Large intestine (tissue), 12 donors: Measurements from ENCODE around the gene NDFIP2. TPM values are rescaled to one million over a fixed set of nuclear protein-coding genes. Genes with fewer than 3 reads are reported as not detected.

Experiments
- DNase-seq, 2 donors: peaks; one replicate each; pipeline versions ENCODE4 v3.0.0 to v3.0.0-alpha.2; 2013
- H3K27ac ChIP-seq: one replicate; pipeline ENCODE4 v1.5.1; 2013; ENCODE audit warnings: low read length
- H3K27me3 ChIP-seq: 2 replicates; pipeline ENCODE4 v1.6.1; 2013; ENCODE audit warnings: low read length; ENCODE audit not compliant: control insufficient read depth, insufficient read depth
- H3K36me3 ChIP-seq: 2 replicates; pipeline ENCODE4 v1.6.1; 2013; ENCODE audit warnings: low read length; ENCODE audit not compliant: control insufficient read depth, insufficient read depth
- H3K4me1 ChIP-seq: one replicate; pipeline ENCODE4 v1.6.1; 2013; ENCODE audit warnings: low read length; ENCODE audit not compliant: control insufficient read depth, insufficient read depth
- H3K4me3 ChIP-seq: one replicate; pipeline ENCODE4 v1.5.1; 2013; ENCODE audit warnings: low read length
- H3K9me3 ChIP-seq: one replicate; pipeline ENCODE4 v1.6.1; 2013; ENCODE audit warnings: mild to moderate bottlenecking, low read depth, low read length, moderate library complexity; ENCODE audit not compliant: control insufficient read depth
- WGBS: methylation state at CpG from one replicate; pipeline ENCODE4 v1.1.5; 2013; ENCODE audit warnings: low lambda C conversion rate; ENCODE audit not compliant: insufficient coverage; 5-methylcytosine and 5-hydroxymethylcytosine counted together
- long read RNA-seq, 11 donors: transcript quantifications; one replicate each; lab custom pipeline, GENCODE V29; 2026
- polyA plus RNA-seq: library from polyadenylated mRNA; unstranded; fragments of 120-200 nt; gene quantifications from one replicate; pipeline ENCODE4 v1.2.1, GENCODE V29; 2013

NDFIP2 gene
- polyA plus RNA-seq: 79.0 TPM
- long read RNA-seq, donor 1, full-length matches to known transcripts: 18 of 18 reads
- long read RNA-seq, donor 1, partial matches to known transcripts: 0 of 18 reads
- long read RNA-seq, donor 1, other reads (novel, unspliced or antisense): 0 of 18 reads
- long read RNA-seq, donor 2, full-length matches to known transcripts: 49 of 49 reads
- long read RNA-seq, donor 2, partial matches to known transcripts: 0 of 49 reads
- long read RNA-seq, donor 2, other reads (novel, unspliced or antisense): 0 of 49 reads
- long read RNA-seq, donor 3: 0 reads
- long read RNA-seq, donor 4, full-length matches to known transcripts: 5 of 5 reads
- long read RNA-seq, donor 4, partial matches to known transcripts: 0 of 5 reads
- long read RNA-seq, donor 4, other reads (novel, unspliced or antisense): 0 of 5 reads
- long read RNA-seq, donor 5, full-length matches to known transcripts: 7 of 7 reads
- long read RNA-seq, donor 5, partial matches to known transcripts: 0 of 7 reads
- long read RNA-seq, donor 5, other reads (novel, unspliced or antisense): 0 of 7 reads
- long read RNA-seq, donor 6, full-length matches to known transcripts: 40 of 51 reads
- long read RNA-seq, donor 6, partial matches to known transcripts: 11 of 51 reads
- long read RNA-seq, donor 6, other reads (novel, unspliced or antisense): 0 of 51 reads
- long read RNA-seq, donor 7, full-length matches to known transcripts: 10 of 10 reads
- long read RNA-seq, donor 7, partial matches to known transcripts: 0 of 10 reads
- long read RNA-seq, donor 7, other reads (novel, unspliced or antisense): 0 of 10 reads
- long read RNA-seq, donor 8, full-length matches to known transcripts: 38 of 55 reads
- long read RNA-seq, donor 8, partial matches to known transcripts: 17 of 55 reads
- long read RNA-seq, donor 8, other reads (novel, unspliced or antisense): 0 of 55 reads
- long read RNA-seq, donor 9, full-length matches to known transcripts: 41 of 47 reads
- long read RNA-seq, donor 9, partial matches to known transcripts: 6 of 47 reads
- long read RNA-seq, donor 9, other reads (novel, unspliced or antisense): 0 of 47 reads
- long read RNA-seq, donor 10, full-length matches to known transcripts: 37 of 44 reads
- long read RNA-seq, donor 10, partial matches to known transcripts: 7 of 44 reads
- long read RNA-seq, donor 10, other reads (novel, unspliced or antisense): 0 of 44 reads
- long read RNA-seq, donor 11, full-length matches to known transcripts: 20 of 20 reads
- long read RNA-seq, donor 11, partial matches to known transcripts: 0 of 20 reads
- long read RNA-seq, donor 11, other reads (novel, unspliced or antisense): 0 of 20 reads

- H3K9me3 ChIP-seq: no peaks in the 10 kb centered on the region
- H3K36me3 ChIP-seq: no peaks in the 10 kb centered on the region
- DNase-seq: peak; percentile 93 to 96
- H3K4me1 ChIP-seq: peaks cover 15% of the 10 kb centered on the region
- no CpG with 5 or more reads among the region's 74 CpGs for WGBS
- H3K4me3 ChIP-seq: peak within 1 kb of the TSS; percentile 95
- no peaks in the 10 kb centered on the region for H3K27me3 ChIP-seq
- H3K27ac ChIP-seq: peak within 1 kb of the TSS; percentile 97
Observed at GRCh38 chr13:79480954-79481684, at the start of gene NDFIP2. NDFIP2 (plus strand) TSS chr13:79481155; CDS start chr13:79481204, 49 bp downstream.

GRCh38 chr13:79432086-79432485, 48.9 kb upstream of the NDFIP2 start:
- H3K27me3 ChIP-seq: no peaks in the 10 kb centered on the region
- H3K36me3 ChIP-seq: no peaks in the 10 kb centered on the region
- no CpG with 5 or more reads among the region's 6 CpGs for WGBS
- no peaks in the 10 kb centered on the region for H3K4me1 ChIP-seq
- no peak overlapping the region for H3K4me3 ChIP-seq
- peaks cover 5% of the 10 kb centered on the region for H3K9me3 ChIP-seq
- H3K27ac ChIP-seq: no peak overlapping the region
- DNase-seq: no peak

GRCh38 chr13:79432992-79433391, 48.0 kb upstream of the NDFIP2 start:
- H3K4me3 ChIP-seq: no peak overlapping the region
- no peaks in the 10 kb centered on the region for H3K4me1 ChIP-seq
- H3K27ac ChIP-seq: no peak overlapping the region
- no peaks in the 10 kb centered on the region for H3K36me3 ChIP-seq
- DNase-seq: no peak
- no peaks in the 10 kb centered on the region for H3K27me3 ChIP-seq
- no CpG with 5 or more reads among the region's 11 CpGs for WGBS
- H3K9me3 ChIP-seq: peaks cover 5% of the 10 kb centered on the region

- Histone ChIP-seq H3K27ac (no peak overlapping the region), H3K9me3 (peaks cover 5% of the 10 kb centered on the region), H3K4me1 (no peaks in the 10 kb centered on the region), H3K27me3 (no peaks in the 10 kb centered on the region), H3K36me3 (no peaks in the 10 kb centered on the region), H3K4me3 (no peak overlapping the region)
- no CpG with 5 or more reads among the region's 1 CpG for WGBS
- DNase-seq: no peak
Observed at GRCh38 chr13:79434556-79434955, 46.4 kb upstream of the NDFIP2 start.

- Histone ChIP-seq H3K4me1 (peaks cover 5% of the 10 kb centered on the region), H3K36me3 (no peaks in the 10 kb centered on the region), H3K27ac (peak overlapping the region; percentile 38), H3K9me3 (peaks cover 5% of the 10 kb centered on the region), H3K27me3 (no peaks in the 10 kb centered on the region), H3K4me3 (no peak overlapping the region)
- WGBS: no CpG with 5 or more reads among the region's 1 CpG
- peak in 1 of 2 donors; percentile 39 for DNase-seq
Observed at GRCh38 chr13:79435561-79435990, 45.4 kb upstream of the NDFIP2 start.

- no CpG with 5 or more reads among the region's 1 CpG for WGBS
- Histone ChIP-seq H3K27ac (no peak overlapping the region), H3K4me3 (no peak overlapping the region), H3K9me3 (peaks cover 18% of the 10 kb centered on the region), H3K36me3 (no peaks in the 10 kb centered on the region), H3K27me3 (no peaks in the 10 kb centered on the region), H3K4me1 (peaks cover 19% of the 10 kb centered on the region)
- DNase-seq: no peak
Observed at GRCh38 chr13:79439275-79439674, 41.7 kb upstream of the NDFIP2 start.

- peak in 1 of 2 donors; percentile 67 for DNase-seq
- H3K4me3 ChIP-seq: no peak overlapping the region
- WGBS: 60% methylated on average over 1 of the region's 5 CpGs
Observed at GRCh38 chr13:79440958-79441528, 39.9 kb upstream of the NDFIP2 start.

GRCh38 chr13:79442221-79442620, 38.7 kb upstream of the NDFIP2 start:
- no peaks in the 10 kb centered on the region for H3K36me3 ChIP-seq
- WGBS: no CpG with 5 or more reads among the region's 1 CpG
- no peaks in the 10 kb centered on the region for H3K27me3 ChIP-seq
- peak overlapping the region; percentile 80 for H3K27ac ChIP-seq
- H3K9me3 ChIP-seq: peaks cover 18% of the 10 kb centered on the region
- no peak for DNase-seq
- no peak overlapping the region for H3K4me3 ChIP-seq
- peaks cover 19% of the 10 kb centered on the region for H3K4me1 ChIP-seq

More at GRCh38 chr13:79440958-79441528, 39.9 kb upstream of the NDFIP2 start:
- peaks cover 19% of the 10 kb centered on the region for H3K4me1 ChIP-seq
- H3K9me3 ChIP-seq: peaks cover 18% of the 10 kb centered on the region
- H3K27ac ChIP-seq: peak overlapping the region; percentile 93
- H3K36me3 ChIP-seq: no peaks in the 10 kb centered on the region
- no peaks in the 10 kb centered on the region for H3K27me3 ChIP-seq

- WGBS: 100% methylated on average over 2 of the region's 3 CpGs
- H3K27me3 ChIP-seq: no peaks in the 10 kb centered on the region
- H3K27ac ChIP-seq: no peak overlapping the region
- no peak for DNase-seq
- H3K4me3 ChIP-seq: no peak overlapping the region
- no peaks in the 10 kb centered on the region for H3K36me3 ChIP-seq
- peaks cover 18% of the 10 kb centered on the region for H3K9me3 ChIP-seq
- H3K4me1 ChIP-seq: peaks cover 19% of the 10 kb centered on the region
Observed at GRCh38 chr13:79442706-79443105, 38.2 kb upstream of the NDFIP2 start.
